Stimulated activated CD8-positive, alpha-beta memory T cell treated with anti-CD3 and anti-CD28 coated beads, Interleukin-4, amount 100 ng/mL, for 1 hour (primary cell): ENCODE results near the gene B4GALT3.

Experiments
- DNase-seq, 2 donors: peaks; one replicate each; pipeline ENCODE4 v3.0.0-alpha.2; 2020; ENCODE audit warnings: low read depth in 2 of 2, low spot score in 1 of 2

B4GALT3 gene

GRCh38 chr1:161164901-161165610 lies 12.3 kb downstream of the B4GALT3 start:
- DNase-seq, result no peak

- DNase-seq, result no peak
Observed at GRCh38 chr1:161163793-161164192, 13.5 kb downstream of the B4GALT3 start.

DNA sequence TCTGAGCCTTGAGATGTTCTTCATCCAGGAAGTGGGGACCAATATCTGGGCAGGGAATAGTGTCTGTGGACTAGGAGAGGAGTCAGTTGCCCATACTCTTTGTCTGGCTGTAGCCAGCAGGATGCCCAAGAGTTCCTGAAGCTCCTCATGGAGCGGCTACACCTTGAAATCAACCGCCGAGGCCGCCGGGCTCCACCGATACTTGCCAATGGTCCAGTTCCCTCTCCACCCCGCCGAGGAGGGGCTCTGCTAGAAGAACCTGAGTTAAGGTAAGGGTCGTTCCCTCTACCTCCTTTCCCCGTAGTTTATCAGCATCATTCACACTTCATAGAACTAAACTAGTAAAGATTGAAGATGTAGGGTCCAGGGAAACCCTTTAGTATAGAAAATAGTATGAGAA lies 14.5 kb downstream of the B4GALT3 start:
- no peak for DNase-seq

GRCh38 chr1:161162052-161162451 lies 15.3 kb downstream of the B4GALT3 start:
- DNase-seq, result no peak

DNA sequence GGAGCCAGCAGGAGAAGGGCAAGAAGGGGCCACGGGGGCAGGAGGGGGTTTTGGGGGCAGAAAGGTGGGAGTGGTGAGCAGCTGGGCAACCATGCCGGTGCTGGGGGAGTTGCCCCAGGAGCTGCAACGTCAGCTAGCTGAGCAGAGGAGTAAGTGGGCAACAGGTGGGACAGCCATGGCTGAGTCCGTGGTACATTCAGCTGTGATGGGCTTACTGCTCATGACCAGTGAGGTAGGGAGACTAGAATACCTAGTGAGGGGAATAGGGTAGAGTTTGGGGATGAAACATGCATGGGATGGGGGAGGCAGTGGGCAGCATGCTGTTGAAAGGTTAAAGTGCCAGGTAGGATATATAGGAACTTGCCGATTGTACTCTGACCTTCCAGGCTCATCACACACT lies 15.7 kb downstream of the B4GALT3 start:
- no peak for DNase-seq

DNA sequence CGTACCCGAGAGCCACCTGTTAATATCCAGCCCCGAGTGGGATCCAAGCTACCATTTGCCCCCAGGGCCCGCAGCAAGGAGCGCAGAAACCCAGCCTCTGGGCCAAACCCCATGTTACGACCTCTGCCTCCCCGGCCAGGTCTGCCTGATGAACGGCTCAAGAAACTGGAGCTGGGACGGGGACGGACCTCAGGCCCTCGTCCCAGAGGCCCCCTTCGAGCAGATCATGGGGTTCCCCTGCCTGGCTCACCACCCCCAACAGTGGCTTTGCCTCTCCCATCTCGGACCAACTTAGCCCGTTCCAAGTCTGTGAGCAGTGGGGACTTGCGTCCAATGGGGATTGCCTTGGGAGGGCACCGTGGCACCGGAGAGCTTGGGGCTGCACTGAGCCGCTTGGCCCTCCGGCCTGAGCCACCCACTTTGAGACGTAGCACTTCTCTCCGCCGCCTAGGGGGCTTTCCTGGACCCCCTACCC lies 16.6 kb downstream of the B4GALT3 start:
- DNase-seq, result no peak

DNA sequence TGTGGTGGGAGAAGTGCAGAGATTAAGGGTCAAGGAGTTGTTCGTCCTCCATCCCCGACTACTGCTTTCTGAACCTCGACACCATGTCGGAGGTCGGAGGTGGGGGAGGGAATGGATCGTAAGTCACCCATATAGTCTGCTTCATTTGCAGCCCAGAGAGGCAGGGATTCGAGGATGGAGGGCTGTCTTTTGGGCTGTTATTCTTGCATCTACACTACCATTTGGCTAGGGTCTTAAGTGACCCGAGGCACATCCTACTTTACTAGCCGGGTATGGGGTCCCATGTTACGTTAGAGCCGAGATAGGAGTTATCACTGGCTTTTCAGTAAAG lies 17.4 kb downstream of the B4GALT3 start:
- no peak for DNase-seq

DNA sequence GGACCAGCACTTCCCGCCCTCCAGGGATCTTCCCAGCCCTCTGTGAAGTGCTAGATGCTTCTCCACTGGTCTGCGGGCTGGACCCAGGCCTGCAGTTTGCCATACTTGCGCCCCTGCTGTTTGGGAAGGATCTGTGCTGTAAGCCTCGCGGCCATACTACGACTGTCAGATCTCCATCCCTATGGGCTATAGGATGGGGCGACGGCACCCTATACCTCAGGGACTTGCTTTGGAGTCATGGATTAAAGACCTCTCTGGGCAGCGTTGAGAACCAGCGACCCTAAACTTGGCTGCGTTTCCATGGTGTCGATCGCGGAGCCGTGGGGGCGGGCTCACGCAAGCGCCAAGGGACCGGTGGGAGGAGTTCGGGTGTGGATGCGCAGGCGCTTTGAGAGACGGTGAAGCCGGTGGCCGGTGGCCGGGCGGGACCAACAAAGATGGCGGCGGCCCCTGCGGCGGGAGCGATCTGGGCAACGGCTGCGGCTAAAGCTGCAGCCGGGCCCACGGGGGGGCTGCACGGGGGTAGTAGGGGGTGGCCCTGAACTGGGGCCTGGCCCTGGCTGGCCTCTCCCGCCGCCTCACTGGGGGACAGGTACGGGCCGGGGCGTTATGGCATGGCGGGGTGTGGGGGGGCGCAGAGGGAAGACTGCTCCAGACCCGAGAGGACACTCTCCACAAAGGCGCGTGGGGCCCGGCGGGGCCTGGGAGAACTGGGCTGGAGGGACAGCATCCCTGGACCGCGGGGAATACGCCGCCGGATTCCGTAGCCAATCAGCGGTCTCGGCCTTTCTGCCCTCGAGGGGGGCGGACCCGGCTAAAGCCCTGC lies 18.0 kb downstream of the B4GALT3 start, which contains the start of gene USP21:
Gene USP21 (plus strand): TSS at position 414 of the 826 bp plus-strand sequence. CDS start 1,141 bp downstream, outside the sequence.
- DNase-seq, result peak; percentile 80 to 86

- DNase-seq, result no peak
Observed at GRCh38 chr1:161158316-161159010, 18.8 kb downstream of the B4GALT3 start.

DNA sequence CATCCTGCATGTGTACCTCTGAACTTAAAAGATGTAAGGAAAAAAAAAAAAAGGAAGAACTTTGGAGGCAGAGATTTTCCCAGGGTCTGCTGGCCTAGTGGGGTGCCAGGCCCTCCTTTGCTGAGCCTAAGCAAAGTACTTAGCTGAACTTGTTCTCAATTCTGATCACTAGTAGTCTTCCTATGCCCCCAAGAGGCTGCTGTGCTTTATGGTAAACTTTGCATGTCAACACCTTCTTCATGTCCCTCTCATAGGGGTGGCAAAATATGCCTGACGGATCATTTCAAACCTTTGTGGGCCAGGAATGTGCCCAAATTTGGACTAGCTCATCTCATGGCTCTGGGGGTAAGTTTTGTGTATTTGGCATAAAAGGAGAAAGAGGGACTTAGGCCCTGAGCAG lies 19.4 kb downstream of the B4GALT3 start:
- no peak for DNase-seq

GRCh38 chr1:161153682-161154337 lies 23.5 kb downstream of the B4GALT3 start, which contains the start of gene UFC1:
UFC1 (plus strand) TSS chr1:161153978; CDS start chr1:161153998, 20 bp downstream.
- DNase-seq, result peak; percentile 50 to 60

DNA sequence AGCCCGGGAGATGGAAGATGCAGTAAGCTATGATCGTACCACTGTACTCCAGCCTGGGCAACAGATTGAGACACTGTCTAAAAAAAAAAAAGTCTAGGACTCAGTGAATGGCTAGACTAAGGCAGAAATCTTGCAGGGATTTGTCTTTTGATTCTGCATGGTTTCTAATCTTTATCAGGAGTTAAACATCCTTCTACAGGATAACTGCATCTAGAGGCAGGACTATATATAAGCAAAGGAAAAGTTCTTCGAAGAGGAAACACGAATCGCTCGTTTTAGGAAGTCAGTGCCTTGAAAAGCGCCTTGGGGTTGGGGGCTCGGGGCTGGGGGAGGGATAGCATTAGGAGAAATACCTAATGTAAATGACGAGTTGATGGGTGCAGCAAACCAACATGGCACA lies 24.1 kb downstream of the B4GALT3 start:
- DNase-seq, result no peak

GRCh38 chr1:161145832-161146231 lies 31.5 kb downstream of the B4GALT3 start:
- no peak for DNase-seq

- no peak for DNase-seq
Observed at GRCh38 chr1:161140755-161141400, 36.4 kb downstream of the B4GALT3 start.

- no peak for DNase-seq
Observed at GRCh38 chr1:161139766-161140165, 37.5 kb downstream of the B4GALT3 start.

DNA sequence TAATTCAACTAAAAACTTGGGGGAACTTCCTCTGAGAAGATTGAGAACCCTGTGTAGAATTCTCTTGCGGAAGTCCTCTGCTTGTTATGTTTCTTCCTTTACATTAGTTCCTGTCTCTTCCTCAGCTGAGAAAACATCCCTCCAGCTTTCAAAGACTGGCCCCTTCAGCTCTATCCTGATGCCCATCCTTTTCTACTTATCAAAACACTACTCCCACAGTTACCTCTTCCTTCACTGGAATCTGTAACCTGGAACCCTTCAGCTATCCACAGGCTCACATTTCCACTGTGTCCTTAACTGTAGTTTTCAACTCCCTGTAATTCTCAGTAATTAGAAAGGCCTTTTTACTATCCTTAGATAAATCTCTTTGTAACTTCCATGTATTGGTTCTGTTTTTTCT lies 38.9 kb downstream of the B4GALT3 start:
- no peak for DNase-seq

- no peak for DNase-seq
Observed at GRCh38 chr1:161137881-161138280, 39.4 kb downstream of the B4GALT3 start.

GRCh38 chr1:161133220-161133740 lies 44.0 kb downstream of the B4GALT3 start:
- no peak for DNase-seq

GRCh38 chr1:161132410-161133219 lies 44.7 kb downstream of the B4GALT3 start, which contains the start of gene DEDD:
DEDD (minus strand) TSS chr1:161132667; CDS start chr1:161124462, 8,205 bp downstream.
- DNase-seq, result peak; percentile 57 to 77
